NB4 (cell line): Measurements from ENCODE around the gene VIPR2.
"Not testable (repeated sequence)": the region's sequence is repeated elsewhere in the genome, so short reads cannot be mapped to it uniquely, and the experiment has no call there.

Source experiments
- DNase-seq: peaks from one replicate; pipeline ENCODE4 v3.0.0; 2010; ENCODE audit warnings: low read depth
- H3K4me3 ChIP-seq: one replicate; pipeline ENCODE4 v1.5.1; 2011; ENCODE audit warnings: mild to moderate bottlenecking, low read depth, low read length, moderate library complexity
- MYC ChIP-seq: IDR thresholded peaks from 2 replicates; pipeline ENCODE4 v1.6.1; 2011; ENCODE audit warnings: low read depth, low read length
- POLR2A ChIP-seq: IDR thresholded peaks from 2 replicates; pipeline ENCODE4 v1.6.1; 2011; ENCODE audit warnings: mild to moderate bottlenecking; ENCODE audit not compliant: insufficient read length; ENCODE audit errors: extremely low read depth
- TF ChIP-seq, protein P1 (sequence below): IDR thresholded peaks from one replicate; pipeline ENCODE4 v1.5.1; 2012; ENCODE audit warnings: low read depth, low read length
- TF ChIP-seq, protein P2 (sequence below): IDR thresholded peaks from 2 replicates; pipeline ENCODE4 v1.6.1; 2011; ENCODE audit warnings: low read depth, low read length

Gene VIPR2

GRCh38 chr7:159105832-159106811 is 38.5 kb downstream of the VIPR2 start:
- no peak for DNase-seq
- TF ChIP-seq, protein P1, sequence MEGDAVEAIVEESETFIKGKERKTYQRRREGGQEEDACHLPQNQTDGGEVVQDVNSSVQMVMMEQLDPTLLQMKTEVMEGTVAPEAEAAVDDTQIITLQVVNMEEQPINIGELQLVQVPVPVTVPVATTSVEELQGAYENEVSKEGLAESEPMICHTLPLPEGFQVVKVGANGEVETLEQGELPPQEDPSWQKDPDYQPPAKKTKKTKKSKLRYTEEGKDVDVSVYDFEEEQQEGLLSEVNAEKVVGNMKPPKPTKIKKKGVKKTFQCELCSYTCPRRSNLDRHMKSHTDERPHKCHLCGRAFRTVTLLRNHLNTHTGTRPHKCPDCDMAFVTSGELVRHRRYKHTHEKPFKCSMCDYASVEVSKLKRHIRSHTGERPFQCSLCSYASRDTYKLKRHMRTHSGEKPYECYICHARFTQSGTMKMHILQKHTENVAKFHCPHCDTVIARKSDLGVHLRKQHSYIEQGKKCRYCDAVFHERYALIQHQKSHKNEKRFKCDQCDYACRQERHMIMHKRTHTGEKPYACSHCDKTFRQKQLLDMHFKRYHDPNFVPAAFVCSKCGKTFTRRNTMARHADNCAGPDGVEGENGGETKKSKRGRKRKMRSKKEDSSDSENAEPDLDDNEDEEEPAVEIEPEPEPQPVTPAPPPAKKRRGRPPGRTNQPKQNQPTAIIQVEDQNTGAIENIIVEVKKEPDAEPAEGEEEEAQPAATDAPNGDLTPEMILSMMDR, result no peak
- TF ChIP-seq, protein P2, sequence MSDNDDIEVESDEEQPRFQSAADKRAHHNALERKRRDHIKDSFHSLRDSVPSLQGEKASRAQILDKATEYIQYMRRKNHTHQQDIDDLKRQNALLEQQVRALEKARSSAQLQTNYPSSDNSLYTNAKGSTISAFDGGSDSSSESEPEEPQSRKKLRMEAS, result no peak
- no peak overlapping the region for H3K4me3 ChIP-seq

GRCh38 chr7:159105066-159105780 is 39.4 kb downstream of the VIPR2 start:
- TF ChIP-seq, protein P1, result no peak
- no peak for DNase-seq
- H3K4me3 ChIP-seq, result no peak overlapping the region

- H3K4me3 ChIP-seq, result no peak overlapping the region
- DNase-seq, result no peak
- TF ChIP-seq, protein P2, result no peak
- TF ChIP-seq POLR2A (no peak), MYC (no peak)
- TF ChIP-seq, protein P1, result no peak
Observed at GRCh38 chr7:159104188-159104920, 40.3 kb downstream of the VIPR2 start.

DNA sequence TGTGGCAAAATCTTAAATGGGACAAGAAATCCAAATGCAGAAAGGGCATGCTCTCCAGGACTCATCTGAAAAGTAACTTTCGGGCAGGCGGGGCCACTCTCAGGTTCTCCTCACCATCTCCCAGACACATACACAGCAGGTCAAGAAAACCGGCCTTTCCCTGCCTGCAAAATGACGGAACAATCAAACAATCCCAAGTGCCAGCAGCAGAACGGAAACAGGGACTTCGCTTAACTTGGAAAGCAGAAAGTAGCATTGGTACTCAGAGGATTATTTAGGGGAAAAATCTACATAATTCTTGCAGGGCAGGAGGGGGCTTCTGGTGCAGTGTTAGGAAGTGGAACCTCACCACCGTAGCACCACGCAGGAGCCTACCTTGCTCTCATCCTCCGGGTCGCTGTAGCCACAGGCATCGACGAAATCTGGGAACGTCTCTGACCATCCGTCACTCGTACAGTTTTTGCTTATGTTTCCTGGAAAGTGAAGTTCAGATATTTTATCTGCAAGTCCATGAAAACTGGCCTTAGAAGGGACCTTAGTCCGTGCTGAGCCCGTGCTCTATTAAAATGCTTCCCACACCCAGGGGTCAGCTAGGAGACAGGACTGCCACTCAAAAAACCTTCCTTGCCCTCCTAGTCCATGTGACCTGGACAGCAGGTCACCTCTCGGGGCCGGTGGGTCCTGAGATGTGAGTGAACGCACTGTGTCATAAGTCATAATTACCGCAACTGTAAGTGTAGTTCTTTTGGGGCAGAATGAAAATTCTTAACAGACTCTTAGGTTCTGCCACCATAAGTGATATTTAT is 41.1 kb downstream of the VIPR2 start:
- DNase-seq, result no peak
- no peak overlapping the region for H3K4me3 ChIP-seq
- TF ChIP-seq, protein P2, result no peak
- TF ChIP-seq, protein P1, result no peak
- TF ChIP-seq MYC (no peak), POLR2A (no peak)

GRCh38 chr7:159102681-159103381 is 41.8 kb downstream of the VIPR2 start:
- no peak for TF ChIP-seq POLR2A
- TF ChIP-seq, protein P2, result no peak
- TF ChIP-seq, protein P1, result no peak
- no peak for TF ChIP-seq MYC
- H3K4me3 ChIP-seq, result no peak overlapping the region
- DNase-seq, result no peak

DNA sequence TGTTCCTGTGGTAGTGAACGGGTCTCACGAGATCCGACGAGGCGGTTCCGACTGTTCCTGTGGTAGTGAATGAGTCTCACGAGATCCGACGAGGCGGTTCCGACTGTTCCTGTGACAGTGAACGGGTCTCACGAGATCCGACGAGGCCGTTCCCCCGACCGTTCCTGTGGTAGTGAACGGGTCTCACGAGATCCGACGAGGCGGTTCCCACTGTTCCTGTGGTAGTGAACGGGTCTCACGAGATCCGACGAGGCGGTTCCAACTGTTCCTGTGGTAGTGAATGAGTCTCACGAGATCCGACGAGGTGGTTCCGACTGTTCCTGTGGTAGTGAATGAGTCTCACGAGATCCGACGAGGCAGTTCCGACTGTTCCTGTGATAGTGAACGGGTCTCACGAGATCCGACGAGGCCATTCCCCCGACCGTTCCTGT is 43.0 kb downstream of the VIPR2 start:
- H3K4me3 ChIP-seq, DNase-seq: not testable (repeated sequence)

DNA sequence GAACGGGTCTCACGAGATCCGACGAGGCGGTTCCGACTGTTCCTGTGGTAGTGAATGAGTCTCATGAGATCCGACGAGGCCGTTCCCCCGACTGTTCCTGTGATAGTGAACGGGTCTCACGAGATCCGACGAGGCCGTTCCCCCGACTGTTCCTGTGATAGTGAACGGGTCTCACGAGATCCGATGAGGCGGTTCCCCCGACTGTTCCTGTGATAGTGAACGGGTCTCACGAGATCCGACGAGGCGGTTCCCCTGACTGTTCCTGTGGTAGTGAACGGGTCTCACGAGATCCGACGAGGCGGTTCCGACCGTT is 43.6 kb downstream of the VIPR2 start:
- not testable (repeated sequence) for H3K4me3 ChIP-seq, DNase-seq
